Muscle of arm (tissue), 12 donors: ENCODE data around the gene SUPT3H. TPM values are rescaled to one million over a fixed set of nuclear protein-coding genes. Genes with fewer than 3 reads are reported as not detected.
"Not testable (repeated sequence)": the region's sequence is repeated elsewhere in the genome, so short reads cannot be mapped to it uniquely, and the experiment has no call there.

Source experiments
- DNase-seq: peaks from one replicate; pipeline ENCODE4 v3.0.0-alpha.2; 2013
- polyA plus RNA-seq, 12 donors: library from polyadenylated mRNA; unstranded; fragments of 120-200 nt; gene quantifications; one replicate each; pipeline ENCODE4 v1.2.1, GENCODE V29; 2013; ENCODE audit not compliant: insufficient read length in 12 of 12

SUPT3H gene
- polyA plus RNA-seq, 12 donors = 9.8 to 12.7 (median 11.8) TPM; not detected in 2

DNA sequence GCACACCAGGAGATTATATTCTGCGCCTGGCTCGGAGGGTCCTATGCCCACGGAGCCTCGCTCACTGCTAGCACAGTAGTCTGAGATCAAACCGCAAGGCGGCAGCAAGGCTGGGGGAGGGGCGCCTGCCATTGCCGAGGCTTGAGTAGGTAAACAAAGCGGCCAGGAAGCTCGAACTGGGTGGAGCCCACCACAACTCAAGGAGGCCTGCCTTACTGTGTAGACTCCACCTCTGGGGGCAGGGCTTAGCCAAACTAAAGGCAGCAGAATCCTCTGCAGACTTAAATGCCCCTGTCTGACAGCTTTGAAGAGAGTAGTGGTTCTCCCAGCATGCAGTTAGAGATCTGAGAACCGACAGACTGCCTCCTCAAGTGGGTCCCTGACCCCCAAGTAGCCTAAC is 477.4 kb downstream of the SUPT3H start:
- DNase-seq = not testable (repeated sequence)

DNA sequence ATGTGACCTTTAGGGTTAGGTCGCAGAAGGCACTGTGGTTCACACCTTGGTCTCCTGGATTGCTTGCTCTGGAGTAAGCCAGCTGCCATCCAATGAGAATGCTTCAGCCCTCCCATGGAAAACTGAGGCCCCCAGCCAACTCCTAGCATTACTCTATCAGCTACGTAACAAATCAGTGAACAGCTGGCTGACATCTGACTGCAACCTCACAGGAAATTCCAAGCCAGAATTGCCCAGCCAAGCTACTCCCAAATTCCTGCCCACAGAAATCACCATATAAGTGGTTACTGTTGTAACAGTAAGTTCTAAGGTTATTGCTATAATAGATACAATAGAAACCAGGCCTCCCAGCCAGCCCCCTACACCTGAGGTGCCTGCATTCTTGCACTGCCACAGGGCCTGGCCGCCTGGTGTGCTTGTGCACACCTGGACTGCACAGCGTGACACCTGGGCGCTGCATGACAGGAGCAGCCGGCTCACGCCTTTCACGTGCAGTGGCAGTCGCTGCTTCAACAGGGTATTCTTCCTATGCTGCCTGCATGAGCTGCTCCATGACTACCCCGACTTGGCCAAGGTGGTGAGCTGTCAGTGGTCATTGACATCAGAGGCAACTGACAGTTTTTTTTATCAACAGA is 479.3 kb downstream of the SUPT3H start:
- no peak for DNase-seq

DNA sequence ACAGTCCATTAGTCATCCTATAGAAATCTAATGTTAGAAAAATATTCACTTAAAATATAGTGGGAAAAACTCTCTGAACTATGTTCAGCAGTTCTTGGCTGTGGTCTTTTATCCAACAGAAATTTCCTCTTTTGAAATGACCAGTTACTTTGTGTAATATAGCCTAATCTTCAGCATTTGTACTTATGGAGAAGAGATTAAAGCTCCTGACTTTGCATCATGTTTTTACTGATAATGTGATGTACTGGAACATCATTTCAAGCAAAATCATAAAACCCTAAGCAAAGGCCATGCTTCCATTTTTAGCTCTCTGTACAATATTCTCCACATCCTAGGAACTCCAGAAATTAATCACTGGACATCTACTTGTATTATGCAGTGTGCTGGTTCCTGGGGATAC is 480.4 kb downstream of the SUPT3H start:
- no peak for DNase-seq

DNA sequence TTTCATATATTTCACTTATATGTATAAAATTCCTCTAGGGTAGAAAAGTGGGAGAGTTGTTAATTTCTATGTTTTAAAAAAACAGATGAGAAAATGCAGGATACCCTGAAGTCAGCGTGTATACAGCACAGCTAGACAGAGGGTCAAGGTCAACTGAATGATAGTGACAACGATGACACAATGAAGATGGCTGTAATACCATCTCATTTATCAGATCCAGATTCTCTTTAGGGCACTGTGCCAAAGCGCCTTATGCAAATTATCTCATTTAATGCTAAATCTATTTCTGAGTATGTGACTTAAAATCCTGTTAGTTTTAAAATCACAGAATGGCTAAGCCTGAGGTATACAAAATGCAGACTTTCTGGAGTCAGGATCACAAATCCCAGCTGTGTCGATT is 481.0 kb downstream of the SUPT3H start:
- DNase-seq = no peak

- DNase-seq = no peak
These were observed 485.2 kb downstream of the SUPT3H start for GRCh38 chr6:44892579-44892978.

- DNase-seq = not testable (repeated sequence)
These were observed 498.7 kb downstream of the SUPT3H start for GRCh38 chr6:44879071-44879470.

- DNase-seq = not testable (repeated sequence)
These were observed 501.1 kb downstream of the SUPT3H start for GRCh38 chr6:44876638-44877037.

- DNase-seq = no peak
These were observed 508.3 kb downstream of the SUPT3H start for GRCh38 chr6:44869321-44869897.

GRCh38 chr6:44868910-44869309 is 508.8 kb downstream of the SUPT3H start:
- DNase-seq = no peak

GRCh38 chr6:44868335-44868668 is 509.4 kb downstream of the SUPT3H start:
- no peak for DNase-seq

- no peak for DNase-seq
These were observed 510.0 kb downstream of the SUPT3H start for GRCh38 chr6:44867571-44868334.

- not testable (repeated sequence) for DNase-seq
These were observed 512.5 kb downstream of the SUPT3H start for GRCh38 chr6:44865184-44865583.

- DNase-seq = no peak
These were observed 517.8 kb downstream of the SUPT3H start for GRCh38 chr6:44859901-44860410.

GRCh38 chr6:44858998-44859397 is 518.7 kb downstream of the SUPT3H start:
- no peak for DNase-seq

- no peak for DNase-seq
These were observed 521.3 kb downstream of the SUPT3H start for GRCh38 chr6:44856479-44856878.

- peak; percentile 35 for DNase-seq
These were observed 521.9 kb downstream of the SUPT3H start for GRCh38 chr6:44855562-44856411.

- no peak for DNase-seq
These were observed 522.9 kb downstream of the SUPT3H start for GRCh38 chr6:44854712-44855443.

GRCh38 chr6:44851176-44851575 is 526.6 kb downstream of the SUPT3H start:
- DNase-seq = no peak

DNA sequence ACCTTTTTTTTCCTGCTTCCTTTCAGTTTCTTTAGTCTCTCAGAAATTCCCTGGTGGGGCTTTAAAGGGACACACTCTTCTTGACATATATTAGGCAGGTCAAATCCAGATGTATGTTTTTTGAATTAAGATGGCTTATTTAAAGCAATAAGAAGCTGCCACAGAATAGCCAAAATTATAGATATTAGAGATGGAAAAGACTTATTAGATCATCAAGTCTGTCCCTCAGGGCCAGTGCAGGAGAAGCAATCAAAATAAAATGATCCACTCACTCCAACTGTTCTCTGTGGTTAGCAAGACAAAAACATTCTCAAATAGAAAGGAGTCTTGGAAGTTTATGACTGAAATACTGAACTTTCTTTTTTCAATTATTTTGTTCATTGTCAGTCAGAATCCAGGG is 527.4 kb downstream of the SUPT3H start:
- peak; percentile 70 for DNase-seq

DNA sequence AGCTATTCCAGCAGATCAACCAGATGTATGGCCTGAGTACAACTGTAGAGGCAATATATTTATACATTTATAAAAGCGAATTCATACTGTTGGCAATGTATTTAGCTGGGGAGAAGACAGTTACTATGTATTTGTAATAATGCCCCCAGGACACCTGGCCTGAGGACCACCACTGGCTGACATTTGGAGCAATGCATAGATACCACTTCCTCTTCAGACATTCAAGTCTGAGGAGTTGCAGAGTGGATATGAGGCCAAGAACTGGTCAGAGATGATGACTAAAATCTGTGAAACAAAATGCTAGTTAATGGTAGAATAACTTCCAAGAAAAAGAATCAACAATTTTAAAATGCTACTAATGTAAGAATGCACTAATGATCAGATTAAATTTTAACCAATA is 527.9 kb downstream of the SUPT3H start:
- DNase-seq = peak; percentile 61

DNA sequence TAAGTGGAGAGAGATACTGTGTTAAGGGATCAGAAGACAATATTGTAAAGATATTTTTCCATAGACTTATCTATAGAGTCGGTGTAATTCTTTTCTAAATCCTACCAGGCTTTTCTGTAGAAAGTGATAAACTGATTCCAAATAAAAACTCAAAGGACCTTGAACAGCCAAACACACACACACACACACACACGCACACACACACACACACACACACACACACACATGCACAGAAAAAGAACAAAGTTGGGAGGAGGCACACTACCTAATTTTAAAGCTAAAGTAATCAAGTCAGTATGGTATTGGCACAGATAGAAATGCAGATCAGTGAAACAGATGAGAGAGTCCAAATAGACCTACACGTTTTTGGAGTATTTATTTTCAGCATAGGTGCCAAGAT is 534.0 kb downstream of the SUPT3H start:
- DNase-seq = no peak
